ENCODE results near the gene GNAL. TPM values are rescaled to one million over a fixed set of nuclear protein-coding genes. Genes with fewer than 3 reads are reported as not detected.

Gene GNAL
- total RNA-seq, 1 donor from 2014 or later, result 4.5 TPM

DNA sequence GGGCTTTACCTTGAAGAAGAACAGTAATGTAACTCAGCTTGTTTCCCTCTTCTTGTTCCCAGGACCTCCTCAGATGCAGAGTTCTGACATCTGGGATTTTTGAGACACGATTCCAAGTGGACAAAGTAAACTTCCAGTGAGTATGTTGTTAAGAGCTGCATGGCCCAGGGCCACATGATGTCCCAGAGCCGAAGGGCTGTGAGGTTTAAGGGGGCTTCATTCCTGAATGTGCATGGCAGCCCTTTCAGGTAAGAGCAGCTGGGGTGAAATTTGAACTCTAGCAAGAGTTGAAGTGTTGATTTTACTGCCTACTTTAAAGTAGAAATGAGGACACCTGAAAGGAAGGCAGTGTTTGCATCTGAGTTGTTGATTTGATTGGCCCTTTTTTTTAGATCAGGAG, 175.4 kb downstream of the GNAL start:
- Histone ChIP-seq H3K4me3 (ENCODE audit: insufficient read depth, low read depth, low read length) (no peak overlapping the region), H3K4me2 (ENCODE audit: low read length) (no peak overlapping the region), H4K20me1 (ENCODE audit: insufficient read depth, low read length) (no peaks in the 10 kb centered on the region), H2AFZ (ENCODE audit: low read depth, low read length) (no peak overlapping the region), H3K27me3 (ENCODE audit: insufficient read depth, low read length) (no peaks in the 10 kb centered on the region), H3K79me2 (ENCODE audit: insufficient read depth, low read length) (no peaks in the 10 kb centered on the region), H3K9ac (ENCODE audit: low read length) (no peak overlapping the region), H3K4me1 (ENCODE audit: insufficient read depth, low read length) (peaks cover 8% of the 10 kb centered on the region), H3K36me3 (ENCODE audit: insufficient read depth, low read length) (no peaks in the 10 kb centered on the region), H3K9me3 (ENCODE audit: insufficient read depth, low read depth, low read length) (no peaks in the 10 kb centered on the region), H3K27ac (ENCODE audit: low read depth, low read length) (no peak overlapping the region)
- peaks cover 16% of the 10 kb centered on the region for H3K4me1 Mint-ChIP-seq (ENCODE audit: low read depth, unreplicated experiment)
- H3K9me3 Mint-ChIP-seq (ENCODE audit: unreplicated experiment), result no peaks in the 10 kb centered on the region
- no peak for FAIRE-seq
- DNase-seq (ENCODE audit: low read depth), result no peak
- no peak overlapping the region for H3K4me3 Mint-ChIP-seq (ENCODE audit: unreplicated experiment)
- TF ChIP-seq, protein P1, sequence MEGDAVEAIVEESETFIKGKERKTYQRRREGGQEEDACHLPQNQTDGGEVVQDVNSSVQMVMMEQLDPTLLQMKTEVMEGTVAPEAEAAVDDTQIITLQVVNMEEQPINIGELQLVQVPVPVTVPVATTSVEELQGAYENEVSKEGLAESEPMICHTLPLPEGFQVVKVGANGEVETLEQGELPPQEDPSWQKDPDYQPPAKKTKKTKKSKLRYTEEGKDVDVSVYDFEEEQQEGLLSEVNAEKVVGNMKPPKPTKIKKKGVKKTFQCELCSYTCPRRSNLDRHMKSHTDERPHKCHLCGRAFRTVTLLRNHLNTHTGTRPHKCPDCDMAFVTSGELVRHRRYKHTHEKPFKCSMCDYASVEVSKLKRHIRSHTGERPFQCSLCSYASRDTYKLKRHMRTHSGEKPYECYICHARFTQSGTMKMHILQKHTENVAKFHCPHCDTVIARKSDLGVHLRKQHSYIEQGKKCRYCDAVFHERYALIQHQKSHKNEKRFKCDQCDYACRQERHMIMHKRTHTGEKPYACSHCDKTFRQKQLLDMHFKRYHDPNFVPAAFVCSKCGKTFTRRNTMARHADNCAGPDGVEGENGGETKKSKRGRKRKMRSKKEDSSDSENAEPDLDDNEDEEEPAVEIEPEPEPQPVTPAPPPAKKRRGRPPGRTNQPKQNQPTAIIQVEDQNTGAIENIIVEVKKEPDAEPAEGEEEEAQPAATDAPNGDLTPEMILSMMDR (IDR thresholded peaks at IDR 0.05; ENCODE audit: insufficient read depth, low read depth, low read length), result no peak
- no peak for TF ChIP-seq EZH2 (IDR thresholded peaks at IDR 0.05; ENCODE audit: insufficient read depth, low read length)
- H3K27ac Mint-ChIP-seq (ENCODE audit: unreplicated experiment), result no peak overlapping the region
- H3K27me3 Mint-ChIP-seq (ENCODE audit: low read depth, unreplicated experiment), result peaks cover 6% of the 10 kb centered on the region
- H3K36me3 Mint-ChIP-seq (ENCODE audit: low read depth, unreplicated experiment), result no peaks in the 10 kb centered on the region

DNA sequence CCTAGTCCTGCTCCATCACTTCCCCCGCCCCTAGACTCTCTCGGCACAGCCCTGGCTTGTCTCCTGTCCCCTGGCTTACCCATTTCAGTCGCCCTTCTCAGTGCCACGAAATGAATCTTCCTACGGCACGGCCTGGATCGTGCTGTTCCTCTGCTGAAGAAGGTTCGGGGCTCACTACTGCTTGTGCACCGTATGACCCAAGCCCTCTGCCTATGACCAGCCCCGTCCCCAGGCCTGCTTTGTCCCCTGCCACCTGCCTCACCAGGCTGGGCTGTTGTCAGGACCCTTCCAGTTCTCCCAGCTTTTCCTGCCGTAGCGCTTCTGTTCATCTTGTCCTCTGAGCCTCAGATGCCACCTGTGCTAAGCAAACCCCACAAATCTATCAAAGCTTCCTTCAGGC, 176.0 kb downstream of the GNAL start:
- FAIRE-seq (no peak), DNase-seq (ENCODE audit: low read depth) (no peak)
- Mint-ChIP-seq H3K4me3 (ENCODE audit: unreplicated experiment) (no peak overlapping the region), H3K27ac (ENCODE audit: unreplicated experiment) (no peak overlapping the region), H3K36me3 (ENCODE audit: low read depth, unreplicated experiment) (no peaks in the 10 kb centered on the region), H3K27me3 (ENCODE audit: low read depth, unreplicated experiment) (peaks cover 6% of the 10 kb centered on the region), H3K4me1 (ENCODE audit: low read depth, unreplicated experiment) (peaks cover 10% of the 10 kb centered on the region), H3K9me3 (ENCODE audit: unreplicated experiment) (no peaks in the 10 kb centered on the region)
- H3K9ac ChIP-seq (ENCODE audit: low read length), result no peak overlapping the region
- no peaks in the 10 kb centered on the region for H3K9me3 ChIP-seq (ENCODE audit: insufficient read depth, low read depth, low read length)
- H3K4me3 ChIP-seq (ENCODE audit: insufficient read depth, low read depth, low read length), result no peak overlapping the region
- no peaks in the 10 kb centered on the region for H3K27me3 ChIP-seq (ENCODE audit: insufficient read depth, low read length)
- no peak overlapping the region for H2AFZ ChIP-seq (ENCODE audit: low read depth, low read length)
- H3K4me2 ChIP-seq (ENCODE audit: low read length), result no peak overlapping the region
- H3K27ac ChIP-seq (ENCODE audit: low read depth, low read length), result no peak overlapping the region
- no peak for TF ChIP-seq EZH2 (IDR thresholded peaks at IDR 0.05; ENCODE audit: insufficient read depth, low read length)
- TF ChIP-seq, protein P1 (IDR thresholded peaks at IDR 0.05; ENCODE audit: insufficient read depth, low read depth, low read length), result no peak
- H3K36me3 ChIP-seq (ENCODE audit: insufficient read depth, low read length), result no peaks in the 10 kb centered on the region
- H3K79me2 ChIP-seq (ENCODE audit: insufficient read depth, low read length), result no peaks in the 10 kb centered on the region
- no peaks in the 10 kb centered on the region for H4K20me1 ChIP-seq (ENCODE audit: insufficient read depth, low read length)
- H3K4me1 ChIP-seq (ENCODE audit: insufficient read depth, low read length), result peaks cover 2% of the 10 kb centered on the region

DNA sequence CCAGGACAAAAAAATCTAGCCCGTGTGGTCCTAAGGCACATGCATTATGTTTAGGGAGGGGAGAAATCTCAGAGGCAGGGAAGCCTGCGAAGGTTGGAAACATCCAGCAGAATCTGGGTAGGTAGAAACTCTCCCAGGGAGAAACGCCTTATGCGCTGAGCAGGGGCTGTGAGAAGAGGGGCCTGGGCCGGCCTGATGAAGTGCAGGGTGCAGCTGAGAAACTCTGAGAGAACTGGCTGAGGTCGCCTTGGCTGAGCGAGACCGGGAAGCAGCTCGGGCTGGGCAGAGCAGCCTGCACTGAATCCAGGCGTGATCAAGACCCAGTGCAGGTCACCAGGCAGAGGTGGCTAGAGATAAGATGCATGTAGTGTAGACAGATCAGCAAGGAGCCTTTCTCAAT, 177.3 kb downstream of the GNAL start:
- Histone ChIP-seq H3K36me3 (ENCODE audit: insufficient read depth, low read length) (no peaks in the 10 kb centered on the region), H4K20me1 (ENCODE audit: insufficient read depth, low read length) (no peaks in the 10 kb centered on the region), H3K4me1 (ENCODE audit: insufficient read depth, low read length) (no peaks in the 10 kb centered on the region), H3K79me2 (ENCODE audit: insufficient read depth, low read length) (no peaks in the 10 kb centered on the region), H2AFZ (ENCODE audit: low read depth, low read length) (no peak overlapping the region), H3K9me3 (ENCODE audit: insufficient read depth, low read depth, low read length) (no peaks in the 10 kb centered on the region), H3K4me2 (ENCODE audit: low read length) (no peak overlapping the region), H3K27ac (ENCODE audit: low read depth, low read length) (no peak overlapping the region), H3K9ac (ENCODE audit: low read length) (no peak overlapping the region), H3K27me3 (ENCODE audit: insufficient read depth, low read length) (no peaks in the 10 kb centered on the region), H3K4me3 (ENCODE audit: insufficient read depth, low read depth, low read length) (no peak overlapping the region)
- DNase-seq (ENCODE audit: low read depth), result no peak
- TF ChIP-seq, protein P1 (IDR thresholded peaks at IDR 0.05; ENCODE audit: insufficient read depth, low read depth, low read length), result no peak
- TF ChIP-seq EZH2 (IDR thresholded peaks at IDR 0.05; ENCODE audit: insufficient read depth, low read length), result no peak
- Mint-ChIP-seq H3K27me3 (ENCODE audit: low read depth, unreplicated experiment) (peaks cover 6% of the 10 kb centered on the region), H3K9me3 (ENCODE audit: unreplicated experiment) (no peaks in the 10 kb centered on the region), H3K27ac (ENCODE audit: unreplicated experiment) (no peak overlapping the region), H3K36me3 (ENCODE audit: low read depth, unreplicated experiment) (no peaks in the 10 kb centered on the region), H3K4me1 (ENCODE audit: low read depth, unreplicated experiment) (peaks cover 4% of the 10 kb centered on the region), H3K4me3 (ENCODE audit: unreplicated experiment) (no peak overlapping the region)
- no peak for FAIRE-seq
